Measurements from ENCODE around the gene COQ5. TPM values are rescaled to one million over a fixed set of nuclear protein-coding genes. Genes with fewer than 3 reads are reported as not detected.

Gene COQ5
- total and polyA plus RNA-seq, 4 donors = 25.0 to 33.6 (median 30.6) TPM

GRCh38 chr12:120571299-120571698 lies 42.3 kb upstream of the COQ5 start (continued):
- TF ChIP-seq GABPA (IDR thresholded peaks at IDR 0.05 in 1 of 2, conservative IDR thresholded peaks at IDR 0.05 in 1 of 2) = no peak
- TF ChIP-seq JUND (IDR thresholded peaks at IDR 0.05) = no peak

DNA sequence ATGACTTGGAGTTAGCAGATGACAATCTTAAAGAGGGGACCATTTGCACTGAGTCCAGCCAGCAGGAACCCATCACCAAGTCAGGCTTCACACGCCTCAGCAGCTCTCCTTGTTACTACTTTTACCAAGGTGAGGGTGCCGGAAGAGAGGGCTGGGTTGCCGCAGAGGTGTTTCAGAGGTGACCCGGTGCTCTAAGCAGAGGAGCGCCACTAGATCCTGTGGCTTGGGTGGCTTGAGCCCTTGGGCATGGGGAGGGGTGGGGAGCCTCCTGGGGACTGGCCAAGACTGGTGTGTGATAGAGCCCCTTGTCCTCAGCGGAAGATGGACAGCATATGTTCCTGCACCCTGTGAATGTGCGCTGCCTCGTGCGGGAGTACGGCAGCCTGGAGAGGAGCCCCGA lies 34.5 kb upstream of the COQ5 start:
- no peaks in the 10 kb centered on the region for H3K27me3 ChIP-seq (ENCODE audit: control insufficient read depth in 4 of 4, insufficient read depth in 4 of 4, low read length in 3 of 4)
- 97% methylated on average over 11 of the region's 11 CpGs for WGBS
- peaks cover 18 to 76% (median 67%) of the 10 kb centered on the region in 4 donors for H3K36me3 ChIP-seq (ENCODE audit: control insufficient read depth in 4 of 4, insufficient read depth in 3 of 4, low read depth in 1 of 4, low read length in 3 of 4)
- H3K9ac ChIP-seq (ENCODE audit: low read depth in 1 of 2, low read length in 2 of 2) = no peak overlapping the region
- no peak overlapping the region for H3K27ac ChIP-seq (ENCODE audit: low read depth in 1 of 2, low read length in 2 of 2)
- TF ChIP-seq FOXA2 (IDR thresholded peaks at IDR 0.05) (no peak), EGR1 (IDR thresholded peaks at IDR 0.05; ENCODE audit: low read depth in 2 of 2) (no peak), RXRA (IDR thresholded peaks at IDR 0.05) (no peak), NR2F2 (IDR thresholded peaks at IDR 0.05) (no peak), ATF3 (IDR thresholded peaks at IDR 0.05) (no peak), JUND (IDR thresholded peaks at IDR 0.05) (no peak), ZBTB33 (IDR thresholded peaks at IDR 0.05) (no peak)
- TF ChIP-seq, protein P1, sequence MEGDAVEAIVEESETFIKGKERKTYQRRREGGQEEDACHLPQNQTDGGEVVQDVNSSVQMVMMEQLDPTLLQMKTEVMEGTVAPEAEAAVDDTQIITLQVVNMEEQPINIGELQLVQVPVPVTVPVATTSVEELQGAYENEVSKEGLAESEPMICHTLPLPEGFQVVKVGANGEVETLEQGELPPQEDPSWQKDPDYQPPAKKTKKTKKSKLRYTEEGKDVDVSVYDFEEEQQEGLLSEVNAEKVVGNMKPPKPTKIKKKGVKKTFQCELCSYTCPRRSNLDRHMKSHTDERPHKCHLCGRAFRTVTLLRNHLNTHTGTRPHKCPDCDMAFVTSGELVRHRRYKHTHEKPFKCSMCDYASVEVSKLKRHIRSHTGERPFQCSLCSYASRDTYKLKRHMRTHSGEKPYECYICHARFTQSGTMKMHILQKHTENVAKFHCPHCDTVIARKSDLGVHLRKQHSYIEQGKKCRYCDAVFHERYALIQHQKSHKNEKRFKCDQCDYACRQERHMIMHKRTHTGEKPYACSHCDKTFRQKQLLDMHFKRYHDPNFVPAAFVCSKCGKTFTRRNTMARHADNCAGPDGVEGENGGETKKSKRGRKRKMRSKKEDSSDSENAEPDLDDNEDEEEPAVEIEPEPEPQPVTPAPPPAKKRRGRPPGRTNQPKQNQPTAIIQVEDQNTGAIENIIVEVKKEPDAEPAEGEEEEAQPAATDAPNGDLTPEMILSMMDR (IDR thresholded peaks at IDR 0.05; ENCODE audit: low read depth, low read length, missing input control) = no peak
- H3K4me1 ChIP-seq (ENCODE audit: control insufficient read depth in 4 of 4, insufficient read depth in 4 of 4, low read length in 3 of 4) = no peaks in the 10 kb centered on the region
- no peaks in the 10 kb centered on the region for H3K9me3 ChIP-seq (ENCODE audit: control insufficient read depth in 4 of 4, low read length in 3 of 4)
- no peak for DNase-seq (ENCODE audit: low spot score)
- H3K4me3 ChIP-seq (ENCODE audit: low read depth in 1 of 3, low read length in 3 of 3) = no peak overlapping the region

- 90% methylated on average over 8 of the region's 8 CpGs for WGBS
- no peak overlapping the region for H3K9ac ChIP-seq (ENCODE audit: low read depth in 1 of 2, low read length in 2 of 2)
- H3K4me1 ChIP-seq (ENCODE audit: control insufficient read depth in 4 of 4, insufficient read depth in 4 of 4, low read length in 3 of 4) = no peaks in the 10 kb centered on the region
- H3K27me3 ChIP-seq (ENCODE audit: control insufficient read depth in 4 of 4, insufficient read depth in 4 of 4, low read length in 3 of 4) = no peaks in the 10 kb centered on the region
- peaks cover 16 to 72% (median 67%) of the 10 kb centered on the region in 4 donors for H3K36me3 ChIP-seq (ENCODE audit: control insufficient read depth in 4 of 4, insufficient read depth in 3 of 4, low read depth in 1 of 4, low read length in 3 of 4)
- no peaks in the 10 kb centered on the region for H3K9me3 ChIP-seq (ENCODE audit: control insufficient read depth in 4 of 4, low read length in 3 of 4)
- H3K4me3 ChIP-seq (ENCODE audit: low read depth in 1 of 3, low read length in 3 of 3) = no peak overlapping the region
- no peak for DNase-seq (ENCODE audit: low spot score)
- no peak overlapping the region for H3K27ac ChIP-seq (ENCODE audit: low read depth in 1 of 2, low read length in 2 of 2)
- TF ChIP-seq FOXA1 (IDR thresholded peaks at IDR 0.05) (no peak), RXRA (IDR thresholded peaks at IDR 0.05) (no peak), EGR1 (IDR thresholded peaks at IDR 0.05; ENCODE audit: low read depth in 2 of 2) (no peak), JUND (IDR thresholded peaks at IDR 0.05) (no peak), ATF3 (IDR thresholded peaks at IDR 0.05) (no peak), RAD21 (IDR thresholded peaks at IDR 0.05) (no peak), MAX (IDR thresholded peaks at IDR 0.05) (no peak), HNF4A (conservative IDR thresholded peaks at IDR 0.05) (no peak), HNF4G (IDR thresholded peaks at IDR 0.05) (no peak), ZBTB33 (IDR thresholded peaks at IDR 0.05) (no peak), NR2F2 (IDR thresholded peaks at IDR 0.05) (no peak), FOXA2 (IDR thresholded peaks at IDR 0.05) (no peak), TAF1 (conservative IDR thresholded peaks at IDR 0.05) (no peak), YY1 (IDR thresholded peaks at IDR 0.05) (no peak)
- TF ChIP-seq, protein P2, sequence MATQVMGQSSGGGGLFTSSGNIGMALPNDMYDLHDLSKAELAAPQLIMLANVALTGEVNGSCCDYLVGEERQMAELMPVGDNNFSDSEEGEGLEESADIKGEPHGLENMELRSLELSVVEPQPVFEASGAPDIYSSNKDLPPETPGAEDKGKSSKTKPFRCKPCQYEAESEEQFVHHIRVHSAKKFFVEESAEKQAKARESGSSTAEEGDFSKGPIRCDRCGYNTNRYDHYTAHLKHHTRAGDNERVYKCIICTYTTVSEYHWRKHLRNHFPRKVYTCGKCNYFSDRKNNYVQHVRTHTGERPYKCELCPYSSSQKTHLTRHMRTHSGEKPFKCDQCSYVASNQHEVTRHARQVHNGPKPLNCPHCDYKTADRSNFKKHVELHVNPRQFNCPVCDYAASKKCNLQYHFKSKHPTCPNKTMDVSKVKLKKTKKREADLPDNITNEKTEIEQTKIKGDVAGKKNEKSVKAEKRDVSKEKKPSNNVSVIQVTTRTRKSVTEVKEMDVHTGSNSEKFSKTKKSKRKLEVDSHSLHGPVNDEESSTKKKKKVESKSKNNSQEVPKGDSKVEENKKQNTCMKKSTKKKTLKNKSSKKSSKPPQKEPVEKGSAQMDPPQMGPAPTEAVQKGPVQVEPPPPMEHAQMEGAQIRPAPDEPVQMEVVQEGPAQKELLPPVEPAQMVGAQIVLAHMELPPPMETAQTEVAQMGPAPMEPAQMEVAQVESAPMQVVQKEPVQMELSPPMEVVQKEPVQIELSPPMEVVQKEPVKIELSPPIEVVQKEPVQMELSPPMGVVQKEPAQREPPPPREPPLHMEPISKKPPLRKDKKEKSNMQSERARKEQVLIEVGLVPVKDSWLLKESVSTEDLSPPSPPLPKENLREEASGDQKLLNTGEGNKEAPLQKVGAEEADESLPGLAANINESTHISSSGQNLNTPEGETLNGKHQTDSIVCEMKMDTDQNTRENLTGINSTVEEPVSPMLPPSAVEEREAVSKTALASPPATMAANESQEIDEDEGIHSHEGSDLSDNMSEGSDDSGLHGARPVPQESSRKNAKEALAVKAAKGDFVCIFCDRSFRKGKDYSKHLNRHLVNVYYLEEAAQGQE (IDR thresholded peaks at IDR 0.05) = no peak
- TF ChIP-seq, protein P1 (IDR thresholded peaks at IDR 0.05; ENCODE audit: low read depth, low read length, missing input control) = no peak
Measured at GRCh38 chr12:120562906-120563305, 33.9 kb upstream of the COQ5 start.
